ENCODE results near the gene GALNT14. TPM values are rescaled to one million over a fixed set of nuclear protein-coding genes. Genes with fewer than 3 reads are reported as not detected.

The GALNT14 gene
- total and polyA plus RNA-seq, 2 donors (not counting 1 experiment from before 2014, with no cell fraction given): 3.1 to 6.2 TPM

GRCh38 chr2:31124904-31125303, 13.3 kb downstream of the GALNT14 start:
- no peak for TF ChIP-seq CTCF (IDR thresholded peaks at IDR 0.05)
- no peak for TF ChIP-seq EZH2 (IDR thresholded peaks at IDR 0.05; ENCODE audit: borderline replicate concordance, insufficient read depth, low read depth, low read length, poor library complexity, severe bottlenecking)
- Histone ChIP-seq H3K27me3 (replicated peaks in 1 of 4; ENCODE audit: control extremely low read depth in 1 of 4, control insufficient read depth in 3 of 4, insufficient read depth in 4 of 4, low read length in 3 of 4) (no peaks in the 10 kb centered on the region), H2AFZ (ENCODE audit: insufficient read depth, low read depth, low read length, poor library complexity, severe bottlenecking) (no peak overlapping the region), H3K4me3 (ENCODE audit: control extremely low read depth in 1 of 5, extremely low read depth in 1 of 5, insufficient read depth in 1 of 5, low read depth in 2 of 5, low read length in 4 of 5) (no peak overlapping the region), H3K27ac (ENCODE audit: low read length in 2 of 2) (no peak overlapping the region), H3K9ac (ENCODE audit: low read length) (no peak overlapping the region), H3K36me3 (replicated peaks in 1 of 2; ENCODE audit: control extremely low read depth in 1 of 2, control insufficient read depth in 1 of 2, extremely low read depth in 1 of 2, insufficient read depth in 2 of 2, low read length in 1 of 2) (no peaks in the 10 kb centered on the region), H3K4me2 (replicated peaks; ENCODE audit: low read depth, low read length, poor library complexity, severe bottlenecking) (no peak overlapping the region), H3K9me3 (ENCODE audit: control extremely low read depth in 1 of 3, control insufficient read depth in 2 of 3, insufficient read depth in 1 of 3, low read length in 2 of 3) (no peaks in the 10 kb centered on the region), H3K4me1 (ENCODE audit: control insufficient read depth in 2 of 2, insufficient read depth in 2 of 2, low read length in 2 of 2) (peaks cover 0 to 5% of the 10 kb centered on the region in 2 donors), H4K20me1 (ENCODE audit: control insufficient read depth, insufficient read depth, low read length, poor library complexity, severe bottlenecking) (no peaks in the 10 kb centered on the region), H3K79me2 (ENCODE audit: control insufficient read depth, insufficient read depth, low read length) (no peaks in the 10 kb centered on the region)
- intact Hi-C loops (cut with micrococcal nuclease): no loop called here
- H3K27me3 Mint-ChIP-seq: no peaks in the 10 kb centered on the region
- H3K9me3 Mint-ChIP-seq (ENCODE audit: insufficient read depth): no peaks in the 10 kb centered on the region
- no peak overlapping the region for H3K27ac Mint-ChIP-seq
- H3K4me1 Mint-ChIP-seq: no peaks in the 10 kb centered on the region
- DNase-seq: no peak
- WGBS (ENCODE audit: insufficient coverage): 93% methylated on average over 2 of the region's 4 CpGs
- CTCF ChIA-PET: no interaction called here
- no peak overlapping the region for H3K4me3 Mint-ChIP-seq
- ATAC-seq (ENCODE audit: low read depth): no peak
- POLR2A ChIA-PET: no interaction called here

- Histone ChIP-seq H3K27me3 (replicated peaks in 1 of 4; ENCODE audit: control extremely low read depth in 1 of 4, control insufficient read depth in 3 of 4, insufficient read depth in 4 of 4, low read length in 3 of 4) (no peaks in the 10 kb centered on the region), H3K9me3 (ENCODE audit: control extremely low read depth in 1 of 3, control insufficient read depth in 2 of 3, insufficient read depth in 1 of 3, low read length in 2 of 3) (no peaks in the 10 kb centered on the region), H4K20me1 (ENCODE audit: control insufficient read depth, insufficient read depth, low read length, poor library complexity, severe bottlenecking) (no peaks in the 10 kb centered on the region), H3K79me2 (ENCODE audit: control insufficient read depth, insufficient read depth, low read length) (no peaks in the 10 kb centered on the region), H3K27ac (ENCODE audit: low read length in 2 of 2) (no peak overlapping the region), H3K36me3 (replicated peaks in 1 of 2; ENCODE audit: control extremely low read depth in 1 of 2, control insufficient read depth in 1 of 2, extremely low read depth in 1 of 2, insufficient read depth in 2 of 2, low read length in 1 of 2) (no peaks in the 10 kb centered on the region), H3K4me3 (ENCODE audit: control extremely low read depth in 1 of 5, extremely low read depth in 1 of 5, insufficient read depth in 1 of 5, low read depth in 2 of 5, low read length in 4 of 5) (no peak overlapping the region), H2AFZ (ENCODE audit: insufficient read depth, low read depth, low read length, poor library complexity, severe bottlenecking) (no peak overlapping the region), H3K4me2 (replicated peaks; ENCODE audit: low read depth, low read length, poor library complexity, severe bottlenecking) (no peak overlapping the region), H3K4me1 (ENCODE audit: control insufficient read depth in 2 of 2, insufficient read depth in 2 of 2, low read length in 2 of 2) (peaks cover 0 to 5% of the 10 kb centered on the region in 2 donors), H3K9ac (ENCODE audit: low read length) (no peak overlapping the region)
- CTCF ChIA-PET: no interaction called here
- TF ChIP-seq EZH2 (IDR thresholded peaks at IDR 0.05; ENCODE audit: borderline replicate concordance, insufficient read depth, low read depth, low read length, poor library complexity, severe bottlenecking) (no peak), CTCF (IDR thresholded peaks at IDR 0.05) (no peak)
- no peaks in the 10 kb centered on the region for H3K9me3 Mint-ChIP-seq (ENCODE audit: insufficient read depth)
- 100% methylated on average over 3 of the region's 9 CpGs for WGBS (ENCODE audit: insufficient coverage)
- no peak for ATAC-seq (ENCODE audit: low read depth)
- no peak overlapping the region for H3K4me3 Mint-ChIP-seq
- no peaks in the 10 kb centered on the region for H3K27me3 Mint-ChIP-seq
- no peak for DNase-seq
- H3K27ac Mint-ChIP-seq: no peak overlapping the region
- no peaks in the 10 kb centered on the region for H3K4me1 Mint-ChIP-seq
- POLR2A ChIA-PET: no interaction called here
- intact Hi-C loops (cut with micrococcal nuclease): no loop called here
Observed at GRCh38 chr2:31122133-31122532, 16.1 kb downstream of the GALNT14 start.

Data from B cell (primary cell).